Measurements from ENCODE around the gene MEX3A.

The MEX3A gene

GRCh38 chr1:156086256-156086662, 4.0 kb upstream of the MEX3A start:
- H3K4me1 ChIP-seq (ENCODE audit: control insufficient read depth, insufficient read depth, low read length, unreplicated experiment) = peaks cover 6% of the 10 kb centered on the region
- no peak overlapping the region for H2AFZ ChIP-seq (ENCODE audit: low read length, unreplicated experiment)
- no peaks in the 10 kb centered on the region for H3K79me2 ChIP-seq (ENCODE audit: control insufficient read depth, insufficient read depth, low read length, unreplicated experiment)
- H3K27ac ChIP-seq (ENCODE audit: low read depth, low read length) = no peak overlapping the region
- no peaks in the 10 kb centered on the region for H3K27me3 ChIP-seq (ENCODE audit: insufficient read depth, low read length)
- no peak overlapping the region for H3K4me3 ChIP-seq (ENCODE audit: low read depth, low read length)
- H3K36me3 ChIP-seq (ENCODE audit: insufficient read depth, low read length) = no peaks in the 10 kb centered on the region

GRCh38 chr1:156083800-156084790, 1.8 kb upstream of the MEX3A start:
- no peak overlapping the region; the same call in 1 of the 2 replicates for H3K4me3 ChIP-seq (ENCODE audit: low read depth, low read length)
- H3K27me3 ChIP-seq (ENCODE audit: insufficient read depth, low read length) = no peaks in the 10 kb centered on the region
- H3K79me2 ChIP-seq (ENCODE audit: control insufficient read depth, insufficient read depth, low read length, unreplicated experiment) = no peaks in the 10 kb centered on the region
- peaks cover 11% of the 10 kb centered on the region for H3K4me1 ChIP-seq (ENCODE audit: control insufficient read depth, insufficient read depth, low read length, unreplicated experiment)
- no peak overlapping the region for H3K27ac ChIP-seq (ENCODE audit: low read depth, low read length)
- H3K36me3 ChIP-seq (ENCODE audit: insufficient read depth, low read length) = no peaks in the 10 kb centered on the region
- no peak overlapping the region for H2AFZ ChIP-seq (ENCODE audit: low read length, unreplicated experiment)

GRCh38 chr1:156081917-156082308, 352 bp downstream of the MEX3A start:
- H3K4me1 ChIP-seq (ENCODE audit: control insufficient read depth, insufficient read depth, low read length, unreplicated experiment) = peaks cover 11% of the 10 kb centered on the region
- peak overlapping the region; percentile 82 for H3K4me3 ChIP-seq (ENCODE audit: low read depth, low read length)
- no peaks in the 10 kb centered on the region for H3K27me3 ChIP-seq (ENCODE audit: insufficient read depth, low read length)
- H2AFZ ChIP-seq (ENCODE audit: low read length, unreplicated experiment) = peak overlapping the region; percentile 74
- no peak overlapping the region for H3K27ac ChIP-seq (ENCODE audit: low read depth, low read length)
- H3K36me3 ChIP-seq (ENCODE audit: insufficient read depth, low read length) = no peaks in the 10 kb centered on the region
- H3K79me2 ChIP-seq (ENCODE audit: control insufficient read depth, insufficient read depth, low read length, unreplicated experiment) = no peaks in the 10 kb centered on the region

- Histone ChIP-seq H3K4me3 (ENCODE audit: low read depth, low read length) (peak overlapping the region; percentile 82), H3K79me2 (ENCODE audit: control insufficient read depth, insufficient read depth, low read length, unreplicated experiment) (no peaks in the 10 kb centered on the region), H3K4me1 (ENCODE audit: control insufficient read depth, insufficient read depth, low read length, unreplicated experiment) (peaks cover 10% of the 10 kb centered on the region), H3K36me3 (ENCODE audit: insufficient read depth, low read length) (no peaks in the 10 kb centered on the region), H2AFZ (ENCODE audit: low read length, unreplicated experiment) (no peak overlapping the region), H3K27ac (ENCODE audit: low read depth, low read length) (no peak overlapping the region), H3K27me3 (ENCODE audit: insufficient read depth, low read length) (no peaks in the 10 kb centered on the region)
Measured at GRCh38 chr1:156081180-156081916, 917 bp downstream of the MEX3A start.

- H3K27me3 ChIP-seq (ENCODE audit: insufficient read depth, low read length) = no peaks in the 10 kb centered on the region
- no peak overlapping the region for H2AFZ ChIP-seq (ENCODE audit: low read length, unreplicated experiment)
- no peak overlapping the region for H3K27ac ChIP-seq (ENCODE audit: low read depth, low read length)
- no peaks in the 10 kb centered on the region for H3K79me2 ChIP-seq (ENCODE audit: control insufficient read depth, insufficient read depth, low read length, unreplicated experiment)
- H3K36me3 ChIP-seq (ENCODE audit: insufficient read depth, low read length) = no peaks in the 10 kb centered on the region
- peak overlapping the region; percentile 72 for H3K4me3 ChIP-seq (ENCODE audit: low read depth, low read length)
- H3K4me1 ChIP-seq (ENCODE audit: control insufficient read depth, insufficient read depth, low read length, unreplicated experiment) = peaks cover 9% of the 10 kb centered on the region
Measured at GRCh38 chr1:156080863-156081179, 1.4 kb downstream of the MEX3A start.

- no peak overlapping the region for H3K27ac ChIP-seq (ENCODE audit: low read depth, low read length)
- no peak overlapping the region for H2AFZ ChIP-seq (ENCODE audit: low read length, unreplicated experiment)
Measured at GRCh38 chr1:156080241-156080862, 1.9 kb downstream of the MEX3A start.

GRCh38 chr1:156079762-156080161, 2.5 kb downstream of the MEX3A start:
- Histone ChIP-seq H3K4me3 (ENCODE audit: low read depth, low read length) (no peak overlapping the region), H3K79me2 (ENCODE audit: control insufficient read depth, insufficient read depth, low read length, unreplicated experiment) (no peaks in the 10 kb centered on the region), H3K27me3 (ENCODE audit: insufficient read depth, low read length) (no peaks in the 10 kb centered on the region), H3K36me3 (ENCODE audit: insufficient read depth, low read length) (no peaks in the 10 kb centered on the region), H3K27ac (ENCODE audit: low read depth, low read length) (no peak overlapping the region), H3K4me1 (ENCODE audit: control insufficient read depth, insufficient read depth, low read length, unreplicated experiment) (peaks cover 10% of the 10 kb centered on the region), H2AFZ (ENCODE audit: low read length, unreplicated experiment) (no peak overlapping the region)

More at GRCh38 chr1:156080241-156080862, 1.9 kb downstream of the MEX3A start:
- H3K27me3 ChIP-seq (ENCODE audit: insufficient read depth, low read length) = no peaks in the 10 kb centered on the region
- peaks cover 10% of the 10 kb centered on the region for H3K4me1 ChIP-seq (ENCODE audit: control insufficient read depth, insufficient read depth, low read length, unreplicated experiment)
- 0 out of 2 replicates have a peak overlapping the region, but pooled peaks have one; percentile 72 for H3K4me3 ChIP-seq (ENCODE audit: low read depth, low read length)
- no peaks in the 10 kb centered on the region for H3K79me2 ChIP-seq (ENCODE audit: control insufficient read depth, insufficient read depth, low read length, unreplicated experiment)
- H3K36me3 ChIP-seq (ENCODE audit: insufficient read depth, low read length) = no peaks in the 10 kb centered on the region

- Histone ChIP-seq H3K27me3 (ENCODE audit: insufficient read depth, low read length) (no peaks in the 10 kb centered on the region), H3K4me3 (ENCODE audit: low read depth, low read length) (no peak overlapping the region), H3K4me1 (ENCODE audit: control insufficient read depth, insufficient read depth, low read length, unreplicated experiment) (peaks cover 10% of the 10 kb centered on the region), H2AFZ (ENCODE audit: low read length, unreplicated experiment) (no peak overlapping the region), H3K36me3 (ENCODE audit: insufficient read depth, low read length) (no peaks in the 10 kb centered on the region), H3K27ac (ENCODE audit: low read depth, low read length) (no peak overlapping the region), H3K79me2 (ENCODE audit: control insufficient read depth, insufficient read depth, low read length, unreplicated experiment) (no peaks in the 10 kb centered on the region)
Measured at GRCh38 chr1:156078728-156079127, 3.5 kb downstream of the MEX3A start.

- no peak overlapping the region for H2AFZ ChIP-seq (ENCODE audit: low read length, unreplicated experiment)
- peaks cover 10% of the 10 kb centered on the region for H3K4me1 ChIP-seq (ENCODE audit: control insufficient read depth, insufficient read depth, low read length, unreplicated experiment)
- no peaks in the 10 kb centered on the region for H3K27me3 ChIP-seq (ENCODE audit: insufficient read depth, low read length)
- no peaks in the 10 kb centered on the region for H3K79me2 ChIP-seq (ENCODE audit: control insufficient read depth, insufficient read depth, low read length, unreplicated experiment)
- H3K36me3 ChIP-seq (ENCODE audit: insufficient read depth, low read length) = no peaks in the 10 kb centered on the region
- no peak overlapping the region for H3K4me3 ChIP-seq (ENCODE audit: low read depth, low read length)
- no peak overlapping the region for H3K27ac ChIP-seq (ENCODE audit: low read depth, low read length)
Measured at GRCh38 chr1:156077430-156077760, 4.9 kb downstream of the MEX3A start.

- Histone ChIP-seq H2AFZ (ENCODE audit: low read length, unreplicated experiment) (no peak overlapping the region), H3K79me2 (ENCODE audit: control insufficient read depth, insufficient read depth, low read length, unreplicated experiment) (no peaks in the 10 kb centered on the region), H3K27me3 (ENCODE audit: insufficient read depth, low read length) (no peaks in the 10 kb centered on the region), H3K27ac (ENCODE audit: low read depth, low read length) (no peak overlapping the region), H3K4me1 (ENCODE audit: control insufficient read depth, insufficient read depth, low read length, unreplicated experiment) (peaks cover 10% of the 10 kb centered on the region), H3K4me3 (ENCODE audit: low read depth, low read length) (peak overlapping the region; percentile 60), H3K36me3 (ENCODE audit: insufficient read depth, low read length) (no peaks in the 10 kb centered on the region)
Measured at GRCh38 chr1:156076609-156077429, 5.4 kb downstream of the MEX3A start.

Data from ACC112 (cell line).